Measurements from ENCODE around the gene THSD4.

DNA sequence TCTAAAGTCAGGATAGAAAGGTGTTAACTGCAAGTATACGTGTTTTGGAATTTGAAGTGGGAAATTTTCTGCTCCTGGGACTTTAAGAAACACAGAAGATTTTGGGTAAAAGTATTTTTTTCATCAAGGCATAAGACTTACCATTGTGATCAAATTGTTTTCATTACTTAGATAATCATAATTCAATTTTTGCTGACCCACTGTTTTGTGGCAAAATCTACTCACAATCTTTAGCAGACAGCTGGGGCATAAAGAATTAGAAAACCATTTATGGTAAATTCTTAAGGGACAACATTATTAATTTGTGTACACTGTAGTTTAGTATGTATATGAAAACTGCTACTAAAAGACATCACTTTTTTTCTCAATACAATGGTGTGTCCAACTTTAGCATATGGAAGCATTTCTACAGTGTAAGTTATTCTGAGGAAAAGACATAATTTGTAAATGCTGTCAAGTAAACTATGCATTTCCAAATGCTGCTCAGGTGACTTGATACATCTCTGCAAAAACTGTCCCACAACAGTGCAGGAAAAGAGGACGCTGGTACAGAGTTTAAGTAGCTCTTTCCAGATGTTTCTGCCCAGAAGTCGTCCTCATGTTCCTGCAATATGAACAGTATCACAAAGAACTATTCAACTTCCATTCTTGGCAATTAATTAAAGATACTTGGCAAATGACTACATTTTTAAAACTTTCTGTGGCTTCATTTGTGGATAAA lies 52.3 kb downstream of the THSD4 start:
- TF ChIP-seq, protein P1, sequence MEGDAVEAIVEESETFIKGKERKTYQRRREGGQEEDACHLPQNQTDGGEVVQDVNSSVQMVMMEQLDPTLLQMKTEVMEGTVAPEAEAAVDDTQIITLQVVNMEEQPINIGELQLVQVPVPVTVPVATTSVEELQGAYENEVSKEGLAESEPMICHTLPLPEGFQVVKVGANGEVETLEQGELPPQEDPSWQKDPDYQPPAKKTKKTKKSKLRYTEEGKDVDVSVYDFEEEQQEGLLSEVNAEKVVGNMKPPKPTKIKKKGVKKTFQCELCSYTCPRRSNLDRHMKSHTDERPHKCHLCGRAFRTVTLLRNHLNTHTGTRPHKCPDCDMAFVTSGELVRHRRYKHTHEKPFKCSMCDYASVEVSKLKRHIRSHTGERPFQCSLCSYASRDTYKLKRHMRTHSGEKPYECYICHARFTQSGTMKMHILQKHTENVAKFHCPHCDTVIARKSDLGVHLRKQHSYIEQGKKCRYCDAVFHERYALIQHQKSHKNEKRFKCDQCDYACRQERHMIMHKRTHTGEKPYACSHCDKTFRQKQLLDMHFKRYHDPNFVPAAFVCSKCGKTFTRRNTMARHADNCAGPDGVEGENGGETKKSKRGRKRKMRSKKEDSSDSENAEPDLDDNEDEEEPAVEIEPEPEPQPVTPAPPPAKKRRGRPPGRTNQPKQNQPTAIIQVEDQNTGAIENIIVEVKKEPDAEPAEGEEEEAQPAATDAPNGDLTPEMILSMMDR (IDR thresholded peaks at IDR 0.05) = no peak
- no peak for TF ChIP-seq POLR2A (IDR thresholded peaks at IDR 0.05)
